ENCODE measurements around the gene PRAMEF2.

PRAMEF2 gene

DNA sequence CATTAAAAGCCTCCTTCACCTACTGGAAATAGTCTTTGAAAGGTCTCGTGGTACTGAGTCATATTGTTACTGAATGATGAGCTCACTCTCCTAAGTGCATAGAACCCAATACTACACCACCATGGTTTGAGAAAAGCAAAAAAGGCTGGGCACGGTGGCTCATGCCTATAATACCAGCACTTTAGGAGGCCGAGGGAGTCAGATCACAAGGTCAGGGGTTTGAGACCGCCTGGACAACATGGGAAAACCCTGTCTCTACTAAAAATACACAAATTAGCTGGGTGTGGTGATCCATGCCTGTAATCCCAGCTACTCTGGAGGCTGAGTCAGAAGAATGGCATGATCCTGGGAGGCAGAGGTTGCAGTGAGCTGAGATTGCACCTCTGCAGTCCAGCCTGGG lies 5.1 kb upstream of the PRAMEF2 start (continued):
- TF ChIP-seq, protein P1, sequence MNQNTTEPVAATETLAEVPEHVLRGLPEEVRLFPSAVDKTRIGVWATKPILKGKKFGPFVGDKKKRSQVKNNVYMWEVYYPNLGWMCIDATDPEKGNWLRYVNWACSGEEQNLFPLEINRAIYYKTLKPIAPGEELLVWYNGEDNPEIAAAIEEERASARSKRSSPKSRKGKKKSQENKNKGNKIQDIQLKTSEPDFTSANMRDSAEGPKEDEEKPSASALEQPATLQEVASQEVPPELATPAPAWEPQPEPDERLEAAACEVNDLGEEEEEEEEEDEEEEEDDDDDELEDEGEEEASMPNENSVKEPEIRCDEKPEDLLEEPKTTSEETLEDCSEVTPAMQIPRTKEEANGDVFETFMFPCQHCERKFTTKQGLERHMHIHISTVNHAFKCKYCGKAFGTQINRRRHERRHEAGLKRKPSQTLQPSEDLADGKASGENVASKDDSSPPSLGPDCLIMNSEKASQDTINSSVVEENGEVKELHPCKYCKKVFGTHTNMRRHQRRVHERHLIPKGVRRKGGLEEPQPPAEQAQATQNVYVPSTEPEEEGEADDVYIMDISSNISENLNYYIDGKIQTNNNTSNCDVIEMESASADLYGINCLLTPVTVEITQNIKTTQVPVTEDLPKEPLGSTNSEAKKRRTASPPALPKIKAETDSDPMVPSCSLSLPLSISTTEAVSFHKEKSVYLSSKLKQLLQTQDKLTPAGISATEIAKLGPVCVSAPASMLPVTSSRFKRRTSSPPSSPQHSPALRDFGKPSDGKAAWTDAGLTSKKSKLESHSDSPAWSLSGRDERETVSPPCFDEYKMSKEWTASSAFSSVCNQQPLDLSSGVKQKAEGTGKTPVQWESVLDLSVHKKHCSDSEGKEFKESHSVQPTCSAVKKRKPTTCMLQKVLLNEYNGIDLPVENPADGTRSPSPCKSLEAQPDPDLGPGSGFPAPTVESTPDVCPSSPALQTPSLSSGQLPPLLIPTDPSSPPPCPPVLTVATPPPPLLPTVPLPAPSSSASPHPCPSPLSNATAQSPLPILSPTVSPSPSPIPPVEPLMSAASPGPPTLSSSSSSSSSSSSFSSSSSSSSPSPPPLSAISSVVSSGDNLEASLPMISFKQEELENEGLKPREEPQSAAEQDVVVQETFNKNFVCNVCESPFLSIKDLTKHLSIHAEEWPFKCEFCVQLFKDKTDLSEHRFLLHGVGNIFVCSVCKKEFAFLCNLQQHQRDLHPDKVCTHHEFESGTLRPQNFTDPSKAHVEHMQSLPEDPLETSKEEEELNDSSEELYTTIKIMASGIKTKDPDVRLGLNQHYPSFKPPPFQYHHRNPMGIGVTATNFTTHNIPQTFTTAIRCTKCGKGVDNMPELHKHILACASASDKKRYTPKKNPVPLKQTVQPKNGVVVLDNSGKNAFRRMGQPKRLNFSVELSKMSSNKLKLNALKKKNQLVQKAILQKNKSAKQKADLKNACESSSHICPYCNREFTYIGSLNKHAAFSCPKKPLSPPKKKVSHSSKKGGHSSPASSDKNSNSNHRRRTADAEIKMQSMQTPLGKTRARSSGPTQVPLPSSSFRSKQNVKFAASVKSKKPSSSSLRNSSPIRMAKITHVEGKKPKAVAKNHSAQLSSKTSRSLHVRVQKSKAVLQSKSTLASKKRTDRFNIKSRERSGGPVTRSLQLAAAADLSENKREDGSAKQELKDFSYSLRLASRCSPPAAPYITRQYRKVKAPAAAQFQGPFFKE (tag by site-specific recombination; IDR thresholded peaks at IDR 0.05; ENCODE audit: borderline replicate concordance), result no peak
- no peak for TF ChIP-seq ZNF549 (tag by site-specific recombination; IDR thresholded peaks at IDR 0.05)
- no peak for TF ChIP-seq EGR2 (tag by site-specific recombination; IDR thresholded peaks at IDR 0.05; ENCODE audit: low read depth)
- no peak for TF ChIP-seq ZNF48 (tag by site-specific recombination; IDR thresholded peaks at IDR 0.05)
- TF ChIP-seq OSR2 (tag by site-specific recombination; IDR thresholded peaks at IDR 0.05), result no peak
- TF ChIP-seq, protein P2, sequence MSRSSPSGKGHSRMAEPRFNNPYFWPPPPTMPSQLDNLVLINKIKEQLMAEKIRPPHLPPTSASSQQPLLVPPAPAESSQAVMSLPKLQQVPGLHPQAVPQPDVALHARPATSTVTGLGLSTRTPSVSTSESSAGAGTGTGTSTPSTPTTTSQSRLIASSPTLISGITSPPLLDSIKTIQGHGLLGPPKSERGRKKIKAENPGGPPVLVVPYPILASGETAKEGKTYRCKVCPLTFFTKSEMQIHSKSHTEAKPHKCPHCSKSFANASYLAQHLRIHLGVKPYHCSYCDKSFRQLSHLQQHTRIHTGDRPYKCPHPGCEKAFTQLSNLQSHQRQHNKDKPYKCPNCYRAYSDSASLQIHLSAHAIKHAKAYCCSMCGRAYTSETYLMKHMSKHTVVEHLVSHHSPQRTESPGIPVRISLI (tag by site-specific recombination; IDR thresholded peaks at IDR 0.05), result no peak
- no peak for TF ChIP-seq ZSCAN23 (tag by site-specific recombination; IDR thresholded peaks at IDR 0.05)
- TF ChIP-seq BCL11A (tag by site-specific recombination; IDR thresholded peaks at IDR 0.05; ENCODE audit: low read depth), result no peak
- no peak for TF ChIP-seq ZBTB7A (tag by site-specific recombination; IDR thresholded peaks at IDR 0.05; ENCODE audit: low read depth)
- no peak for TF ChIP-seq ZNF311 (tag by site-specific recombination; IDR thresholded peaks at IDR 0.05; ENCODE audit: borderline replicate concordance)
- TF ChIP-seq ZNF660 (tag by site-specific recombination; IDR thresholded peaks at IDR 0.05), result 0 out of 2 replicates have a peak, but pooled peaks have one; percentile 27
- no peak for TF ChIP-seq ZNF423 (tag by site-specific recombination; IDR thresholded peaks at IDR 0.05)
- TF ChIP-seq HOXD13 (CRISPR knock-in tag; IDR thresholded peaks at IDR 0.05; ENCODE audit: borderline replicate concordance), result no peak
- TF ChIP-seq ZNF548 (tag by site-specific recombination; IDR thresholded peaks at IDR 0.05), result no peak
- TF ChIP-seq ZNF785 (tag by site-specific recombination; IDR thresholded peaks at IDR 0.05), result no peak
- TF ChIP-seq ZNF558 (tag by site-specific recombination; IDR thresholded peaks at IDR 0.05), result no peak
- no peak for TF ChIP-seq YY2 (tag by site-specific recombination; IDR thresholded peaks at IDR 0.05)
- TF ChIP-seq ZNF416 (tag by site-specific recombination; IDR thresholded peaks at IDR 0.05), result no peak
- TF ChIP-seq ZNF112 (tag by site-specific recombination; IDR thresholded peaks at IDR 0.05), result no peak
- no peak for TF ChIP-seq ZFP3 (tag by site-specific recombination; IDR thresholded peaks at IDR 0.05; ENCODE audit: low read depth)
- no peak for TF ChIP-seq SCRT1 (tag by site-specific recombination; IDR thresholded peaks at IDR 0.05; ENCODE audit: borderline replicate concordance)
- TF ChIP-seq, protein P3, sequence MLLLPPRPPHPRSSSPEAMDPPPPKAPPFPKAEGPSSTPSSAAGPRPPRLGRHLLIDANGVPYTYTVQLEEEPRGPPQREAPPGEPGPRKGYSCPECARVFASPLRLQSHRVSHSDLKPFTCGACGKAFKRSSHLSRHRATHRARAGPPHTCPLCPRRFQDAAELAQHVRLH (tag by site-specific recombination; IDR thresholded peaks at IDR 0.05), result no peak
- TF ChIP-seq ZNF350 (tag by site-specific recombination; IDR thresholded peaks at IDR 0.05), result no peak
- TF ChIP-seq TCF7L2 (IDR thresholded peaks at IDR 0.05; ENCODE audit: borderline replicate concordance, low read depth, low read length), result no peak
- TF ChIP-seq KLF8 (tag by site-specific recombination; IDR thresholded peaks at IDR 0.05), result 0 out of 2 replicates have a peak, but pooled peaks have one; percentile 31
- no peak for TF ChIP-seq ZNF76 (tag by site-specific recombination; IDR thresholded peaks at IDR 0.05; ENCODE audit: borderline replicate concordance, low read depth)
- no peak for TF ChIP-seq ZNF223 (tag by site-specific recombination; IDR thresholded peaks at IDR 0.05)
- TF ChIP-seq, protein P4, sequence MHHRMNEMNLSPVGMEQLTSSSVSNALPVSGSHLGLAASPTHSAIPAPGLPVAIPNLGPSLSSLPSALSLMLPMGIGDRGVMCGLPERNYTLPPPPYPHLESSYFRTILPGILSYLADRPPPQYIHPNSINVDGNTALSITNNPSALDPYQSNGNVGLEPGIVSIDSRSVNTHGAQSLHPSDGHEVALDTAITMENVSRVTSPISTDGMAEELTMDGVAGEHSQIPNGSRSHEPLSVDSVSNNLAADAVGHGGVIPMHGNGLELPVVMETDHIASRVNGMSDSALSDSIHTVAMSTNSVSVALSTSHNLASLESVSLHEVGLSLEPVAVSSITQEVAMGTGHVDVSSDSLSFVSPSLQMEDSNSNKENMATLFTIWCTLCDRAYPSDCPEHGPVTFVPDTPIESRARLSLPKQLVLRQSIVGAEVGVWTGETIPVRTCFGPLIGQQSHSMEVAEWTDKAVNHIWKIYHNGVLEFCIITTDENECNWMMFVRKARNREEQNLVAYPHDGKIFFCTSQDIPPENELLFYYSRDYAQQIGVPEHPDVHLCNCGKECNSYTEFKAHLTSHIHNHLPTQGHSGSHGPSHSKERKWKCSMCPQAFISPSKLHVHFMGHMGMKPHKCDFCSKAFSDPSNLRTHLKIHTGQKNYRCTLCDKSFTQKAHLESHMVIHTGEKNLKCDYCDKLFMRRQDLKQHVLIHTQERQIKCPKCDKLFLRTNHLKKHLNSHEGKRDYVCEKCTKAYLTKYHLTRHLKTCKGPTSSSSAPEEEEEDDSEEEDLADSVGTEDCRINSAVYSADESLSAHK (tag by site-specific recombination; IDR thresholded peaks at IDR 0.05), result no peak
- TF ChIP-seq ZBTB21 (tag by site-specific recombination; IDR thresholded peaks at IDR 0.05), result 0 out of 2 replicates have a peak, but pooled peaks have one; percentile 32
- TF ChIP-seq ZNF19 (tag by site-specific recombination; IDR thresholded peaks at IDR 0.05; ENCODE audit: low read depth), result no peak
- TF ChIP-seq, protein P5, sequence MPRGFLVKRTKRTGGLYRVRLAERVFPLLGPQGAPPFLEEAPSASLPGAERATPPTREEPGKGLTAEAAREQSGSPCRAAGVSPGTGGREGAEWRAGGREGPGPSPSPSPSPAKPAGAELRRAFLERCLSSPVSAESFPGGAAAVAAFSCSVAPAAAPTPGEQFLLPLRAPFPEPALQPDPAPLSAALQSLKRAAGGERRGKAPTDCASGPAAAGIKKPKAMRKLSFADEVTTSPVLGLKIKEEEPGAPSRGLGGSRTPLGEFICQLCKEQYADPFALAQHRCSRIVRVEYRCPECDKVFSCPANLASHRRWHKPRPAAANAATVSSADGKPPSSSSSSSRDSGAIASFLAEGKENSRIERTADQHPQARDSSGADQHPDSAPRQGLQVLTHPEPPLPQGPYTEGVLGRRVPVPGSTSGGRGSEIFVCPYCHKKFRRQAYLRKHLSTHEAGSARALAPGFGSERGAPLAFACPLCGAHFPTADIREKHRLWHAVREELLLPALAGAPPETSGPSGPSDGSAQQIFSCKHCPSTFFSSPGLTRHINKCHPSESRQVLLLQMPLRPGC (tag by site-specific recombination; IDR thresholded peaks at IDR 0.05), result no peak
